ENCODE results near the gene DPP6.

- TF ChIP-seq CTCF (optimal IDR thresholded peaks at IDR 0.05 in 1 of 3, IDR thresholded peaks at IDR 0.05 in 1 of 3, conservative IDR thresholded peaks at IDR 0.05 in 1 of 3; ENCODE audit: extremely low read depth in 1 of 3, insufficient read depth in 2 of 3, low read length in 3 of 3) (no peak), EZH2 (IDR thresholded peaks at IDR 0.05; ENCODE audit: low read length) (no peak)
Measured at GRCh38 chr7:154746571-154747360, 694.6 kb downstream of the DPP6 start.

All from keratinocyte (primary cell).